ENCODE data around the gene RPS3.
A peak's percentile ranks its signal among the peaks of the same experiment; 100 is the strongest.

The RPS3 gene

DNA sequence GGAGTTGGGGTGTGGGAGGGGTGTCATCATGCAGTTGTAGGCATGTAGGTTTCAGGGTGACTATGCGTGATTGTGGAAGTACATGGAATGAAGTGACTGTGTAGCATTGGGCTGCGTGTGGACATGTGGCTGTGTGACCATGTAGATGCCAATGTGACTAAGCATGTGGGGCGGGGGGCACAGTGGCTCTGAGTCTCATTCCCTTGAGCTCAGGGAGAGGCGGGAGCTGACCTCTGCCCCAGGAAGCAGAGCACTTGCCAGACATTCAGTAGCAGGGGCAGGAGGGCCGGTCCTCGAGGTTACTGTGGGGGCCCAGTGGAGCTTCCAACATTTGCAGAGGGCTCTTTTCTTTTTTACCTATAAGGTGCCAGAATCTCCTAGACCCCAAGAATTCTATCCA is 34.1 kb downstream of the RPS3 start:
- DNase-seq (ENCODE audit: extremely low read depth in 1 of 2, low read depth in 1 of 2): no peak

DNA sequence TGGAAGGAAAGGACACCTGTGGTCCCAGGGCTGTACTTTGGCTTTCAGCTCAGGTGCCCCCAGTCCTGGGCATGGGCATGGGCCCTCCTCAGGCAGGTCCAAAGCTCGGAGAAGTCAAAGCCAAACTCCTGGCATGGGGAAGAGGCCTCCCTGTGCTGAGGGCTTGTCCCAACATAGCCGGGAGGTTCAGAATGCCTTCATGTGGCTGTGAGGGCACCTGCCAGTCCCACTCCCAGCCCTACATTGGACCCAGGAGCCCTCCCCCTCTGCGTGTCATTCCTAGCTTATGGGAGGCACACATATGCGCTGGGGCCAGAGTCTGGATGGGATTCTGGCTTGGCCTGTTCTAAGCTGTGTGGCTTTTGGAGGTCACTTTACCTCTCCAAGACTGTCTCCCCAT is 34.7 kb downstream of the RPS3 start:
- DNase-seq (ENCODE audit: extremely low read depth in 1 of 2, low read depth in 1 of 2): no peak

DNA sequence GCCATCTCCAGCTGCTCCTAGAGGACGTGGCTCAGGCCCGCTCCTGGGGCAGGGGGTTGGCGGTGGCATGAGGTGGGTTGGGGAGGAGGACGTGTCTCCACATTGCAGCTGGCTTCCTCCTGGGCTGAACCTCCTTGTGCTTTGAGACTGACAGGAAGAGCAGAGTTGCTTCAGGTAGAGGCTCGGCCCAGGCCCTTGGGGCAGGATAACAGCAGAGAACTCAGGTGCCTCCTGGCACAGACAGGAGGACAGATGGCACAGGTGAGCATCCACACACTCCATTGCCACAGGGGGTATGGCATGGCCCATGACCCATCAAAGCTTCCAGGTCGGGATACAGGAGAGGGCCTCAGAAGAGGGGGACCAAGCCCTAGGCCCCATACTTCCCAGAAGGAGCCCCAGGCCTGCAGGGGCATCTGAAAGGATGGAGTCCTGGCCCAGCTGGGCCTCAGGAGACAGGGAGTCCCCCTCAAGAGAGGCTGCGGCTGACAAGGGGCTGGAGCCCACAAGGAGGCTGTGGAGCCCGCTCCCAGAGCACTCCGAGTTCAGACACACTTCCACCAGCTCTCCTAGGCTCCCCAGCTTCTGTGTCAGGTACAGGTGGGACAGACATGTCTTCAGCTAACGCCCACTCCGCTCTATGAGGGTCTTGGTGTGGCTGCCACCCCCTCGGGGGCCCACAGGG is 35.7 kb downstream of the RPS3 start:
- DNase-seq (ENCODE audit: extremely low read depth in 1 of 2, low read depth in 1 of 2): no peak

DNA sequence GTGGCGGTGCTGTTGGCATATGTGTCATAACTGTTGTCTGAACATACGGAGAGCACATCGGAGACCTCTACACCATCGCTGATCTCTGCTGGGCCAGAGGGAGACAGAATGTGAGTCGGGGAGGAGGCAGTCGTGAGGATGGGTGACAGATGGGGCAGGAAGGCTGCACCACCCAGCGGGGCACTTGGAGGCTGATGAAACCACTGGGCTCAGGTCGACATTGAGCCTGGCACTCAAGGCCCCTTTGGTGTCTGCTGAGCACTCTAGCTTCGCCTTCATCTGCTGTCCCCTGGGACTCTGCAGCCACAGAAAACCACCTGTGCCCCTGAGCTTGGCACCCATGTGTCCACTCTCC is 36.2 kb downstream of the RPS3 start:
- no peak for DNase-seq (ENCODE audit: extremely low read depth in 1 of 2, low read depth in 1 of 2)

DNA sequence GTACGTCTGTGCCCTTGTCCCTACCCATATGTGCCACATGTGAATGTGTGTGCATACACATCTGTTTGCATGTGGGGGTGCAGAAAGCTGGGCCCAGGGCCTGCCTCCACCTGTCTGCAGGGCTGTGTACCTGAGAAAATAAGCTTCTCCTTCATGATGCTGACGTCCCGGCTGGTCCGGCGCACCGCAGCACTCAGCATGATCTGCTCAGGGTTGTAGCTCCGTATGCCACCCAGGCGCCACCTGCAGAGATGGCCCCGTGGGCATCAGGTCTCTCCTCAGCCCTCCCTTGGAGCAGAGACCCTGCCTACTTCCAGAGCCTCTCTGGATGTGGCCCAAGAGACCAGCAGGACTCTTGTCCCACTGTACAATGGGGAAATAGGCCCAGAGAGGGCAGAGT is 37.5 kb downstream of the RPS3 start:
- DNase-seq (ENCODE audit: extremely low read depth in 1 of 2, low read depth in 1 of 2): no peak

DNA sequence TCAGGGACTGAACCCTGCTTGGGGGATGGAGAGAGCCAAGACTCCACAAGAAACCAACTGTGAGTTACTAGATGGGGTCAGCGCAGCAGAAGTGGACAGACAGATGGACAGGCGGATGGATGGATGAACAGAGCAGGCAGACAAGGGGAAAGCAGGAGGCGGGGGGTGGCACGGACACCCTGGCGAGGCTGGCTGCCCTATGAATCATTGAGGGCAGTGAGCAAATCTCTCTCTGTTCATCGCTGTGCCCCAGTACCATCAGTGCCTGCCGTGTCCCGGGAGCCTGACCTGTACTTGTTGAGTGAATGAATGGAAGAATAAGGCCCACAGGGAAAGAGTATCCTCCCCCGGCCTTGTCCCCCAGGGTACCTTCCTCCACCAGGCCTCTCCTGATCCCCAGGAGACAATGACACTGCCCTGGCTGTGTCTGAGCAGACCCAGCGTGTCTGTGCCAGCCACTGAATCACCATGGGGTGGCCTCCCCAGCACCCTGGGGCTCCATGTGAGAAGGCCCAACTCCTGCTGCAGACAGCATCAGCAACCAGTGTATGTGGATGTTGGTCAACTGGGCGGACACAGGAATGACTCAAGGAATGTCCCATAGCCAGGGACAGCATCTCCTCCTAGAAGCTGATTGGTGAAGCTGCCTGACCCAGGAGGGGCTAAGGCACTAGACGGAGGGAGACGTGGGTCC is 38.8 kb downstream of the RPS3 start:
- no peak for DNase-seq (ENCODE audit: extremely low read depth in 1 of 2, low read depth in 1 of 2)

DNA sequence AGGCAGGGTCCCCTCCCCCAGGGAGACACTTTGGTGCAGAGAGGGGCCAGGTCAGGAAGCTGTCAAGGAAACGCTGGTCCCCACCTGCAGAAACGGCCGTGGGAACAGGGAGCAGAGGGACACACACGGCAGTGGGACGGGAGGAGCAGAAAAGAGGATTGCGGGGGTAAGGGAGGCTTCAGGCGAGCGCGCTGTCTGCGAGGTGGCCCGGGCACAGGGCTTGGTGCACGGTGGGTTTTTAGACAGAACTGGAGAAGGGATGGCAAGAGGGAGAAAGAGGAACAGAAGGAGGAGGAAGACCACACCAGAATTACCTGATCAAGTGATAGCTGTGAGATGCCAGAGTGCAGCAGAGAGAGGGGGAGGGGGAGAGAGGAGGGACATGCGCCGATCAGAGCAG is 39.7 kb downstream of the RPS3 start:
- no peak for DNase-seq (ENCODE audit: extremely low read depth in 1 of 2, low read depth in 1 of 2)

DNA sequence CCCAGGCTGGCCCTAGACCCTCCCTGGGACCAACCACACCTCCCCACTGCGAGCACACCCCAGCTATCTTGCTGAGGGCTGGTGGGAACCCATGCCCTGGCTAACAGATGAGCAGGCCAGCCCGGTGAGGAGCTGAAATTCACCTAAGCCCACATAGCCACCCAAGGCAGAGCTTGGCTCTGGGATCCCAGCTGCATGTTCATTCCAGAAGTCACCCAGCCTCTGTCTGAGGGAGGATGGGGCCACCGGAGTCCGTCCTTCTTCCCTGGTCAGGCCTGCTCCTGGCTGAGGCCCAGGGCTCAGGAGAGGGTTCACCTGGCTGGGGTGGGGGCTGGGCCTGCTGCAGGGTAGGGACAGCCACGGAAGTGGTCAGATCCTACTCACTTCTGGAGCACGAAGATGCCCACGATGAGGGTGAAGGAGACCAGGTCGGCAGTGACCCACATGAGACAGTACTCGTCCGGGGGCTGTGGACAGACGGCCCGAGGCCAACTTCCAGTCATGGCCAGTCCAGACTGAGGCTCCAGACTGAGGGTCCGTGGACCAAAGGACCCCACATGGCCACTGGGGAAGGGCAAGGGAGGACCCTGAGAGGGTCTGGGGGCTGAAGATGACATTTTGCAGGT is 40.3 kb downstream of the RPS3 start:
- DNase-seq (ENCODE audit: extremely low read depth in 1 of 2, low read depth in 1 of 2): no peak

DNA sequence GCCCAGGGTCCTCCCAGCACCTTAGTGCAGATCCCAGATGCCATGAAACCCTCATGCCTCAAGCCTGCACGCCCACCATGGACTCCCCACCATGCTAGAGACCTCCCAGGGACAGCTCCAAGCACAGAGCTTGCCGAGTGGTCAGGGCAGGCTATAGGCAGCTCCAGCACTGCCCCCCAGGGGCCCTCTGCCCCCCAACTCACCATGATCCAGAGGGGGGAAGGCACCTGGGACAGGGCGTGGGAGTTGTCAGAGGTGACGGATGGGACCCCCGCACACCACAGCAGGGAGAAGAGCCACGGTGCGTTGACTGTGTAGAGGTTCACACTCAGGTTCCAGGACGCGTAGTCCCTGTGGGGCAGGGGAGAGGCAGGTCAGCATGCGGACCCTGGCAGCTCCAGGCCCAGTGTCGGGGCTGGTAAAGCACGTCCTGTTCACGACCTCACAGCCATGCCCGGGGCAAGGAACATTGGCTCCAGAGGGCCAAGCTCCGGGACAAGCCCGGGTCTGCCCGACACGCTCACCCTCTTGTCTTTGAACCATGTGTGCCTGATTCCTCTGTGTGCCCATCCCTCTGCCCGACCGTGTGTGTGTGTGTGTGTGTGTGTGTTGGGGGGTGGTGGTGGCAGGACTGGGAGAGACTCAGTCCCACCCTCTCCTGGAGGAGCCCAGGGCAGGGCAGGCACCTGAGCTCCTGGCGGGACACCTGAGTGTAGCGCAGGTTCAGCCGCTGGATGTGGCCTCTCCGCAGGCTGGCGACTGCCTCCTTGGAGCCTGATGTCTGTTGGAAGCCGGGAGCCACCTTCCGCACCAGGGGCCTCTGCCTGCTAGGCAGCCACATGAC is 41.9 kb downstream of the RPS3 start:
- DNase-seq (ENCODE audit: extremely low read depth in 1 of 2, low read depth in 1 of 2): no peak

DNA sequence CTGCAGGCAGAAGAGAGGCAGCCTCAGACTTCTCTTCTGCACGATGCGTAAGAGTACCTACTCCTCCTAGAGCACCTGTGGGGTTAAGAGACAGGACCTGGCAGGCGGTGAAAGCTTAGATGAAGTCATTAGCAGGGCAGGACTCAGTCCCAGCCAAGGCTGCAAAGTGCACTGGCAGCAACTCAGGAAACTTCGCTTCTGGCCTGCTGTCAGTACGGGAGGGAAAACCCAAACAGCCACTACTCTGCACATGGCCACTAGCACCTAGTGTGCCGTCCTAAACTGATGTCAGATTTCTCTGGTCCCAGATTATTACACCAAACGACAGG is 42.5 kb downstream of the RPS3 start:
- DNase-seq (ENCODE audit: extremely low read depth in 1 of 2, low read depth in 1 of 2): no peak

DNA sequence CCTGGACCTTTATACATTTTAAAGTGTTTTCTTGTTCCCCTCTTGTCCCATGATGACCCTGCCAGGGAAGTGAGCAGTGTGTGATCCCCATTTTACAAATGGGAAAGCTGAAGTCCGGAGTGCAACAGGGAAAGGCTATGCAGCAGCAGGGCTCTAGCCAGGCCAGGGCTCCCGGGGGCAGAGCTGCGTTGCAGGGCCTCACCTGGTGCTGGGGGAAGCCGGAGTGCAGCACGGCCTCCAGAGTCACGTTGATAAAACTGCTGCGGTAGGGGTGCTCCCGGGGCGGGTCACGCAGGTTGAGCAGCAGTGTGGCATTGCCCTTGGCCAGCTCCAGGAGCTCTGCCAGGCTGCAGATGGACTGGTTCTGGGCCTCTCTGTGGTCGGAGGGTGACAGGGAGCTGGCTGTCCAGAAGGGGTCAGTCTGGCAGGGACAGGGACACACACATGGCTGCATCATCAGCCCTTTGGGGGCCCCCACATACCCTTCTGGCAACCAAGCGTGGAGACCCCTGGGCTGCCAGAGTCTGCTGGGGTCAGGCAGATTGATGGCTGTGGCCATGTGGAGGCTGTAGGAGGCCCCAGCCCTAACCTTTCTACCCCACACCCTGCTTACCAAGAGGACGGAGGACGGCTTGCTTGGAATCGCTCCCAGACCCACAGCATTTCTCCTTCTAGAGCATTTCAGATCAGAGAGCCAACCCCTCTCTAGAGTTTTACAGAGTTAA is 43.0 kb downstream of the RPS3 start:
- DNase-seq (ENCODE audit: extremely low read depth in 1 of 2, low read depth in 1 of 2): no peak

DNA sequence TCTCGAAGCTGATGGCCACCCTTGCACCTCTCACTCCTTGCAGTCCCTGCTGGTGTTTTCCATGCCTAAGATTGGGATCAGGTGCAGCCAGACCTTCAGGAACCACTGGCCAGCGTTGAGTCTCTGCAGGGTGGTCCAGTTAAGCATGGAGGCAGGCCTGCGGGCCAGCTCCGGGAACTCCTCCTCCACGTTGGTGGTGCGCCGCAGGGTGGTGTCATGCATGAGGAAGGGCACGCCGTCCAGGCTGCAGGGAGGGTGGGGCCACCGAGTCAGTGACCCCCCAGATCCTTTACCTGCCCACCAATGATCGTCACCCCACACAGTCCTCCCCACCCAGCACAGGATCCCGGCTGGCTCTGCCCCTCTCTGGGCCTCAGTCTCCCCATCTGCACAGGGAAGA is 43.7 kb downstream of the RPS3 start:
- no peak for DNase-seq (ENCODE audit: extremely low read depth in 1 of 2, low read depth in 1 of 2)

DNA sequence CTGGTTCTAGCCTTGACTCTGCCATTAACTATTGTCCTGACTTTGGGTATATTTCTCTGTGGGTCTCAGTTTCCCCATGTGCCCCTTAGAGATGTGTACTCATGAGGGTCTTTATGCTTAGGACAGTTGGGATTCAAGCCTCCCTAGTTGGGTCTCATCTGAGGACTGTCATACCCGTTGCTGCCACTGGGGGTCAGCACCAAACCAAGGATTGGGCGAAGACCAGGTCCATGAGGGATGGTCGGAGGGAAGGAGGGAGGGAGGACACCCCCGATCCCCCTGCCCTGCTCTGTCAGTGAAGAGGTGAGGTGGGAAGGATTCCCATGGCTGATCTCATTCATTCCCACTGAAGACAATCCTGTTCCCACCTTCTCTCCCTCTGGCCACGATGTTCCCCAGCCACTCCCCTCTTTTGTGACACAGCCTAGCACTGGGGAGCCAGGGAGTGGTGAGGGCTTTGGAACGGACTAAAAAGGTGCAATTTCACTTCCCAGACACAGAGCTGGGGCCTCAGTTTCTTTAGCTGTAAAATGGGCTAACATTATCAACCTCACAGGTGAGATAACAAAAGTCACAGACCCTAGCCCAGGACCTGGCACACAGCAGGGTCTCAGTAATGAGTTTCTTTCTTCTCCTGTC is 46.1 kb downstream of the RPS3 start:
- DNase-seq (ENCODE audit: extremely low read depth in 1 of 2, low read depth in 1 of 2): peak; percentile 37 to 68

DNA sequence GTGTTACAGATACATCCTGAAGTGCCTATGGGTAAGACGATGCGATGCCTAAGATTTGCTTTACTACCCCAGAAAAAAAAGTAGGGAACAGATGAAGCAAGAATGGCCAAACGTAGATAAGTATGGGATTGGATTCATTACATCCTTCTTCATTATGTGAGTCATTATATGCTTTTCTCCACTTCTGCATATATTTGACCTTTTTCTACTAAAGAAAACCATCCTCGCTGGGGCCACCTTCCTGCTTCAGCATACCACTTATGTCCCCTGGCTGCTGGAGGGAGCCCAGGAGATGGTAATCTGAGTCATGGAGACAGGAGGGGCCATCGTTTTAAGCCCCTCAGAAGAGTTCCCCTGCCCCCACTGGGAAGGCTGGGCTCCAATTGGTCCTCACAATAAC is 48.1 kb downstream of the RPS3 start:
- DNase-seq (ENCODE audit: extremely low read depth in 1 of 2, low read depth in 1 of 2): no peak

DNA sequence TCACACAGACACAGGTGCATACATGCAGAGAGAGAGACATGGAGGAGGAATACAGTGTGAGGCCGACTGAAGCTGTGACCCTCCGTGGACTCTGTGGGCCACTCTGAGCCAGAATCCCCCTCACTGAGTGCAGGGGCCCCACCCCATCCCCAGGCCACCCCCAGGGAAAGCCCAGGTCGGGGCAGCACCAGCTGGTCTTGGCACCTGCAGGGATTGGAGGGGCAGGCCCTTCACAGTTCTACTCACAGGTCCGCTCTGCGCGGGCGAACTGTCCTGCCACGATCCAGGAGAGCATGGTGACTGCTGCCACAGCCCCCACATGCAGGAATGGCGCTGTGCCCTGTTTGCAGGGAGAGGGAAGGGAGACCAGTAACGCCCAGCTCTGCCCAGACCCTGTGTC is 50.0 kb downstream of the RPS3 start:
- no peak for DNase-seq (ENCODE audit: extremely low read depth in 1 of 2, low read depth in 1 of 2)

DNA sequence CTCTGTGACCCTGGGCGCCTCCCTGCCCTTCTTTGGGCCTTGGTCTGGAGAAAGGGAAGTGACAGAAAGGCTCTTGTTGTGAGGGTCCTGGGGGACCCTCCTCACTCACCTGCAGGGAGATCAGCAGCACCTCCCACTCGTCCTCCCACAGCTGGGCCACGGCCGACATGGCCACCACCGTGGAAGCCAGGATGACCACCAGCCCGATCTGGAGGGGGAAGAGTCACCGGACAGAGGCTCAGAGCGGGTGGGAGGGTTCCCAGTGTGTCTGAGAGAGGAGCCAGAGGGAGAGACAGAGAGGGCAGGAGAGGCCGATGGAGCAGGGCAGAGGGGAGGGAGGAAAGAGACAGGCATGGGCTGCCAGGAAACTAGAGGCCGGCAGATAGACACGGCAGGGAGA is 50.5 kb downstream of the RPS3 start:
- no peak for DNase-seq (ENCODE audit: extremely low read depth in 1 of 2, low read depth in 1 of 2)

DNA sequence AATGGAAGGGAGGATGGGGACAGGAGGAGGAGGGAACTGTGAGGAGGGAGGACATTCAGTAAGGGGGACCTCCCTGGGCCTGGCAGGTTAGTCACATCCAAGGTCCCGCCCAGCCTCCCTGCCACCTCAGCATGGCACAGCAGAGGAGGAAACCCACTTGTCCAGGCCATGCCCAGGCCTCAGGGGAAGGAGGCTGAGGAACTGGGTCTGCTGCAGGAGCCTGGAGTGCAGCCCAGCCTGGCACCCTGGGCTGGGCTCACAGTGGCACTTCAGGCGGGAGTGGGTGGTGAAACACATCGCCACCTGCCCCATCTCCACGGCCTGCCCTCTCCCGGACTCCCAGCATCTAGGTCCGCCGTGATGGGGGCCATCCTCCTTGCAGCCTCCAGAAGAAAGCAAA is 50.9 kb downstream of the RPS3 start:
- DNase-seq (ENCODE audit: extremely low read depth in 1 of 2, low read depth in 1 of 2): no peak

DNA sequence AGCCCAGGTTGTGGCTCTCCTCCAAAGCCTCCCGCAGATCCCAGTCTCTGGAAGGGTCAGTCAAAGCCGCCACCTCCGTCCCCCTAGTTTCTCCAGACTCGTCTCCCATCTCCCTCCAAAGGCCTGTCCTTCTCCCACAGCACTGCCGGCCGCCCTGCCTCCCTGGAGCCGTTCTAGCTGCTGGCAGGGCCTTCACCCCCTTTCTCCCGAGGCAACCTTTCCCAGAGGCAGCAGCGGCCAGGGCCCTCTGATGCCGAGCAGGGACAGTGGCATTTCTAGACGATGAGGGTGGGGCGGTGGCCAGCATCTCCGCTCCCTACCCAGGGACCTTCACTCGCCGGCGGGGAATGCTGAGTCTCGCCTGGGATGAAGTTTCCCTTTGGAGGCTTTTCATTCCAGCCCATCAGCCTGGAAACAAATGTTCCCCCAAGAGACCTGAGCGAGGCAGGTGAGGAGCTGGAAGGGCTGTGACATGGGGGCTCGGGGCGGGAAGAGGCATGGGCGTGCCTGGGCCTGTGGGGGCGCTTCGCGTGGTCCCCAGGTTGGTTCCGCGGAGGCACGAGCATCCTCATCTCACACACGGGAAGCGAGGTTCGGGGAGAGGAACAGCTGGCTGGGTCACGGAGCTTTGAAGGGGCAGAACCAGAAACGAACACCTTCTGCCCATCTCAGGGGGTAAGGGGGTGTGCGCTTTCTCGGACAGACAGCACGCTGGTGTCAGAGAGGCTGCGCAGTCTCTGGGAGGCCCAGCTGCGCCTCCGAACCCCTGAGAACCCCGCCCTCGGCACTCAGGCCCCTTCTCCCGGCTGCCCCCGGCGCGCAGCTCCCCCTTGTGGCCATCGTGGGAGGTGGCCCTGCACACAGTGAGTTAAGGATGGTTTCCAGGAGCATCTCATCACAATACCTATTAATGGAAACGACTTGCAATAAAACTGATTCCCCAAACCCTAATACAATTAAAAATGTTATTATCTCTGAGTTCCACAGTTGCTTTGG is 51.8 kb downstream of the RPS3 start:
- DNase-seq (ENCODE audit: extremely low read depth in 1 of 2, low read depth in 1 of 2): peak in 1 of 2 donors; percentile 14

DNA sequence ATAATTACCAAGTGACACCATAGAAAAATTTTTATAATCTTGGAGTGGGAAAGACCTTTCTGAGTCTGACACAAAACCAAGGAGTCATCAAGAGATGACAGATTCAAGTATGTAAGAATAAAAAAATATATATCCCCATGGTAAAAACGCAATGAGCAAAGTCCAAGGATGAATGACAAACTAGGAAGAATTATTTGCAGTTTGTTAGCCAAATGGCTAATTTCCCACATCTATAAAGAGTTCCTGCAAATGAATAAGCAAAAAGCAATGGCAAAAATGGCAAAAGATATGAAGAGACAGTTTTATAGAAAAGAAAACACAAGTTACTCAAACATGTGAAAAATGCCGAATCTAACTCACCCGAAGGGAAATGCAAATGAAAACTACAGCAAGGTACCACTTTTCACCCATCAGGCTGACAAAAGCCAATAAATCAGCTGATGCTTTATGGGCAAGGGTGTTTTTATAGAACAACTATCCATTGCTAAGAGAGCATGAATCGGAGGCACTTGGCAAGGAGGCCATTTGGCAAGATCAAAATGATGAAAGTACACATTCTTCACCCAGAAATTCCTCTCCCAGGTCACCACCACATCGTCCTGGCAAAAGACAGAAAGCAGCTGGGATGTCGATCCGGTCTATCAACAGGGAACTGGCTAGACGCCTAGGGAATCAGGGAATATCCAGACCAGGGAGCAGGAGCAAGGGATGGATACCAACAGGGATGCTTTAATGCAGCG is 54.8 kb downstream of the RPS3 start:
- DNase-seq (ENCODE audit: extremely low read depth in 1 of 2, low read depth in 1 of 2): no peak
